Left lobe of liver (tissue), 2 donors: ENCODE data around the gene TNFAIP1. TPM values are rescaled to one million over a fixed set of nuclear protein-coding genes. Genes with fewer than 3 reads are reported as not detected.
"Not testable (repeated sequence)": the region's sequence is repeated elsewhere in the genome, so short reads cannot be mapped to it uniquely, and the experiment has no call there.

Source experiments
- ATAC-seq: fragments of 200-7000 bp; cut with Tn5 transposase; one replicate; pipeline ENCODE4 v1.9.1; 2020; ENCODE audit warnings: mild to moderate bottlenecking, moderate library complexity
- DNase-seq: peaks from one replicate; pipeline ENCODE4 v3.0.0-alpha.2; 2020; ENCODE audit warnings: low spot score
- total RNA-seq: library from RNA; stranded (reverse); gene quantifications from one replicate; pipeline ENCODE4 v1.2.1, GENCODE V29; 2021
- donor health status: DM: no; HTN: no; CAD: no; lungs with moderate emphysema.
- donor health status: DM: no; HTN: yes; CAD: no.

TNFAIP1 gene
- 28.8 TPM for total RNA-seq

- ATAC-seq (peak; percentile 93), DNase-seq (peak; percentile 99)
These were observed at the start of gene TNFAIP1, which contains the start of gene IFT20 for GRCh38 chr17:28335201-28335958. TSS of gene TNFAIP1 (plus strand) at chr17:28335761. CDS start at chr17:28339522, 3,761 bp downstream. TSS of gene IFT20 (minus strand) at chr17:28335472. CDS start at chr17:28331985, 3,487 bp downstream.

GRCh38 chr17:28285965-28286364 lies 49.6 kb upstream of the TNFAIP1 start:
- DNase-seq (no peak), ATAC-seq (no peak)

GRCh38 chr17:28290703-28291102 lies 44.9 kb upstream of the TNFAIP1 start:
- ATAC-seq = no peak
- no peak for DNase-seq

- ATAC-seq (no peak), DNase-seq (no peak)
These were observed 43.7 kb upstream of the TNFAIP1 start for GRCh38 chr17:28291780-28292330.

- ATAC-seq, DNase-seq: not testable (repeated sequence)
These were observed 42.7 kb upstream of the TNFAIP1 start for GRCh38 chr17:28292878-28293277.

GRCh38 chr17:28293994-28294393 lies 41.6 kb upstream of the TNFAIP1 start:
- ATAC-seq (no peak), DNase-seq (no peak)

GRCh38 chr17:28295677-28296578 lies 39.6 kb upstream of the TNFAIP1 start:
- DNase-seq (no peak), ATAC-seq (no peak)

GRCh38 chr17:28298449-28298848 lies 37.1 kb upstream of the TNFAIP1 start:
- no peak for DNase-seq
- ATAC-seq = no peak

GRCh38 chr17:28306954-28307401 lies 28.6 kb upstream of the TNFAIP1 start:
- DNase-seq = no peak
- ATAC-seq = no peak

- peak; percentile 41 for ATAC-seq
- DNase-seq = peak; percentile 73
These were observed 21.7 kb upstream of the TNFAIP1 start for GRCh38 chr17:28313841-28314240.

- no peak for ATAC-seq
- DNase-seq = no peak
These were observed 19.5 kb upstream of the TNFAIP1 start for GRCh38 chr17:28315846-28316705.

GRCh38 chr17:28317099-28317965 lies 18.2 kb upstream of the TNFAIP1 start:
- ATAC-seq (no peak), DNase-seq (no peak)

GRCh38 chr17:28317966-28318758 lies 17.4 kb upstream of the TNFAIP1 start:
- DNase-seq (no peak), ATAC-seq (no peak)

- ATAC-seq (peak; percentile 94), DNase-seq (peak; percentile 96)
These were observed 16.6 kb upstream of the TNFAIP1 start, which contains the start of gene TMEM97 for GRCh38 chr17:28318759-28319597. TSS of gene TMEM97 (plus strand) at chr17:28319200. CDS start at chr17:28319240, 40 bp downstream.

GRCh38 chr17:28319598-28319935 lies 16.0 kb upstream of the TNFAIP1 start:
- DNase-seq (no peak), ATAC-seq (peak; percentile 7)

- ATAC-seq (no peak), DNase-seq (no peak)
These were observed 15.1 kb upstream of the TNFAIP1 start for GRCh38 chr17:28320215-28321061.

- ATAC-seq (peak; percentile 31), DNase-seq (peak; percentile 41)
These were observed 11.3 kb upstream of the TNFAIP1 start for GRCh38 chr17:28324267-28324745.
